H1 (cell line): ENCODE data around the gene PRDX5. TPM values are rescaled to one million over a fixed set of nuclear protein-coding genes. Genes with fewer than 3 reads are reported as not detected.

Experiments
- GABPA ChIP-seq: IDR thresholded peaks from 2 replicates; pipeline ENCODE4 v1.6.1; 2011; ENCODE audit warnings: mild to moderate bottlenecking, low read length, moderate library complexity, borderline replicate concordance; ENCODE audit not compliant: insufficient read depth
- PHF8 ChIP-seq: fragments of 200-600 bp; sonication (generic); conservative IDR thresholded peaks from 2 replicates; pipeline ENCODE4 v1.7.1; 2012; ENCODE audit warnings: low read depth, mild to moderate bottlenecking, inconsistent platforms, low read length, moderate library complexity
- polyA plus RNA-seq, 7 experiments: library from polyadenylated mRNA; depleted of rRNA in 3 of 7; stranded (reverse) in 5 of 7; unstranded in 2 of 7; fragments of >200 nt in 5 of 7; fragments of 200-250 nt in 2 of 7; gene quantifications; 1 replicate in 5 of 7; 2 replicates in 1 of 7; 4 replicates in 1 of 7; pipeline versions ENCODE4 v1.2.1 to v1.2.3, GENCODE V29; 2011 to 2013; ENCODE audit warnings: missing spikeins in 2 of 7, mixed read lengths in 2 of 7
- total RNA-seq: library from RNA; stranded (reverse); fragmentation: NEBNext Ultra II Directional; extraction: Animal tissue kit (Norgen Biotek cat#: 25700); gene quantifications from 2 replicates; pipeline ENCODE4 v1.2.1, GENCODE V29; 2021

PRDX5 gene
- total and polyA plus RNA-seq, 2 of the 8 experiments (the other 6 are each of a cell fraction or from before 2014, with no cell fraction given) = 201 to 582 TPM

- TF ChIP-seq GABPA = no peak
- no peak for TF ChIP-seq PHF8
These were observed 13.8 kb downstream of the PRDX5 start (continued) for GRCh38 chr11:64331569-64332371.
